A673 (cell line): ENCODE data around the gene CEMIP. TPM values are rescaled to one million over a fixed set of nuclear protein-coding genes. Genes with fewer than 3 reads are reported as not detected.

Experiments
- BruUV-seq: library from RNA; stranded (reverse); fragments of 400-500 nt; replicated peaks from 2 replicates; lab custom pipeline; 2021; lab: Mats Ljungman, UMichigan
- CTCF ChIA-PET: fragments of 300-600 bp; sonication (Branson Sonifier 250); formaldehyde crosslinking; loops from one replicate; lab custom pipeline; 2022; ENCODE audit warnings: antibody characterized with exemption; lab: Charles Lee
- POLR2A ChIA-PET: fragments of 300-600 bp; sonication (Branson Sonifier 250); formaldehyde crosslinking; loops from one replicate; lab custom pipeline; 2022; ENCODE audit warnings: antibody characterized with exemption; ENCODE audit not compliant: low non-redundant PET; lab: Charles Lee
- DNase-seq: peaks from one replicate; pipeline ENCODE4 v3.0.0-alpha.2; 2015; ENCODE audit warnings: low spot score
- H3K27ac ChIP-seq: fragments of 200-600 bp; sonication (generic); 2 replicates; pipeline ENCODE4 v1.5.1; 2016; ENCODE audit warnings: mixed run types, low read depth, mild to moderate bottlenecking, mixed read lengths, antibody characterized with exemption, low read length; ENCODE audit not compliant: poor library complexity, severe bottlenecking
- H3K27me3 ChIP-seq: fragments of 200-600 bp; sonication (generic); replicated peaks from 2 replicates; pipeline ENCODE4 v1.6.1; 2017; ENCODE audit warnings: mixed run types, low read depth, mild to moderate bottlenecking, mixed read lengths, antibody characterized with exemption, low read length; ENCODE audit not compliant: insufficient read depth, poor library complexity
- H3K36me3 ChIP-seq: fragments of 200-600 bp; sonication (generic); 2 replicates; pipeline ENCODE4 v1.6.1; 2016; ENCODE audit warnings: mixed run types, mild to moderate bottlenecking, mixed read lengths, antibody characterized with exemption, low read length; ENCODE audit not compliant: insufficient read depth, poor library complexity, severe bottlenecking
- H3K4me1 ChIP-seq: fragments of 200-600 bp; sonication (generic); 2 replicates; pipeline ENCODE4 v1.6.1; 2017; ENCODE audit warnings: mixed run types, mild to moderate bottlenecking, mixed read lengths, antibody characterized with exemption, low read length; ENCODE audit not compliant: insufficient read depth, poor library complexity, severe bottlenecking
- H3K4me3 ChIP-seq: fragments of 200-600 bp; sonication (generic); 2 replicates; pipeline ENCODE4 v1.5.1; 2016; ENCODE audit warnings: low read depth, mixed run types, mild to moderate bottlenecking, mixed read lengths, low read length; ENCODE audit not compliant: poor library complexity, severe bottlenecking
- H3K9me3 ChIP-seq: fragments of 200-600 bp; sonication (generic); 2 replicates; pipeline ENCODE4 v1.6.1; 2016; ENCODE audit warnings: mixed run types, low read depth, mild to moderate bottlenecking, mixed read lengths, antibody characterized with exemption, low read length; ENCODE audit not compliant: poor library complexity, severe bottlenecking
- EZH2 ChIP-seq: fragments of 200-600 bp; sonication (generic); IDR thresholded peaks from 2 replicates; pipeline ENCODE4 v1.6.1; 2017; ENCODE audit warnings: borderline replicate concordance, low read depth, mild to moderate bottlenecking, mixed read lengths, antibody characterized with exemption, low read length; ENCODE audit not compliant: poor library complexity, severe bottlenecking
- intact Hi-C: fragments of 100-400 bp; cut with micrococcal nuclease; formaldehyde crosslinking; loops from one replicate; pipeline ENCODE4 v1.10.0; 2022; ENCODE audit not compliant: unreplicated experiment
- total RNA-seq: library from RNA; stranded (reverse); gene quantifications from 2 replicates; pipeline ENCODE4 v1.2.3, GENCODE V29; 2021
- TF ChIP-seq, protein P1 (sequence below): fragments of 300-800, 200-600 bp; sonication (generic); conservative IDR thresholded peaks from 2 replicates; pipeline ENCODE4 v1.5.1; 2017; ENCODE audit warnings: low read depth, mild to moderate bottlenecking, antibody characterized with exemption, low read length, moderate library complexity, mixed read lengths

Gene CEMIP
- total RNA-seq, 1 experiment from 2014 or later = not detected

DNA sequence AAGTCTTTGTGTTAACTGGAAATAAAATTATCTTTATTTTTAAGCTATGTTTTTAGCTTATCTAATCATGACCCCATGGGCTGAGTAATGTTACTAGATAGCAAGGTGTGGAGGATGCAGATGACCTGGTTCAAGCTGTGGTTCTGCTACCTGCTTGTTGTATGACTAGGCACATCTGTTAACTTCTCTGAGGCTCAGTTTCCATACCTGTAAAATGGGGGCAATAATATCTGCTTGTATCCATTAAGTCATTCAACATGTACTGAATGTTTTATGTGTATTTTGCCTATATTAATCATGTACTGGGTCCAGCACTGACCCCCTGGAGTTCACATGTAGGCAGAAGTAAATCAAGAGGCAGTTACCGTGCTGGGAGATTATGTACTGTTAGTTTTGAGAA is 51.5 kb downstream of the CEMIP start:
- intact Hi-C loops = no loop called here
- TF ChIP-seq, protein P1, sequence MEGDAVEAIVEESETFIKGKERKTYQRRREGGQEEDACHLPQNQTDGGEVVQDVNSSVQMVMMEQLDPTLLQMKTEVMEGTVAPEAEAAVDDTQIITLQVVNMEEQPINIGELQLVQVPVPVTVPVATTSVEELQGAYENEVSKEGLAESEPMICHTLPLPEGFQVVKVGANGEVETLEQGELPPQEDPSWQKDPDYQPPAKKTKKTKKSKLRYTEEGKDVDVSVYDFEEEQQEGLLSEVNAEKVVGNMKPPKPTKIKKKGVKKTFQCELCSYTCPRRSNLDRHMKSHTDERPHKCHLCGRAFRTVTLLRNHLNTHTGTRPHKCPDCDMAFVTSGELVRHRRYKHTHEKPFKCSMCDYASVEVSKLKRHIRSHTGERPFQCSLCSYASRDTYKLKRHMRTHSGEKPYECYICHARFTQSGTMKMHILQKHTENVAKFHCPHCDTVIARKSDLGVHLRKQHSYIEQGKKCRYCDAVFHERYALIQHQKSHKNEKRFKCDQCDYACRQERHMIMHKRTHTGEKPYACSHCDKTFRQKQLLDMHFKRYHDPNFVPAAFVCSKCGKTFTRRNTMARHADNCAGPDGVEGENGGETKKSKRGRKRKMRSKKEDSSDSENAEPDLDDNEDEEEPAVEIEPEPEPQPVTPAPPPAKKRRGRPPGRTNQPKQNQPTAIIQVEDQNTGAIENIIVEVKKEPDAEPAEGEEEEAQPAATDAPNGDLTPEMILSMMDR = no peak
- no peak for TF ChIP-seq EZH2
- no TSS peak for BruUV-seq
- H3K4me3 ChIP-seq = no peak overlapping the region
- ChIA-PET CTCF (no interaction called here), POLR2A (no interaction called here)
- H3K27ac ChIP-seq = no peak overlapping the region
- no peaks in the 10 kb centered on the region for H3K9me3 ChIP-seq
- DNase-seq = no peak
- no peaks in the 10 kb centered on the region for H3K36me3 ChIP-seq
- H3K4me1 ChIP-seq = no peaks in the 10 kb centered on the region
- no peaks in the 10 kb centered on the region for H3K27me3 ChIP-seq

DNA sequence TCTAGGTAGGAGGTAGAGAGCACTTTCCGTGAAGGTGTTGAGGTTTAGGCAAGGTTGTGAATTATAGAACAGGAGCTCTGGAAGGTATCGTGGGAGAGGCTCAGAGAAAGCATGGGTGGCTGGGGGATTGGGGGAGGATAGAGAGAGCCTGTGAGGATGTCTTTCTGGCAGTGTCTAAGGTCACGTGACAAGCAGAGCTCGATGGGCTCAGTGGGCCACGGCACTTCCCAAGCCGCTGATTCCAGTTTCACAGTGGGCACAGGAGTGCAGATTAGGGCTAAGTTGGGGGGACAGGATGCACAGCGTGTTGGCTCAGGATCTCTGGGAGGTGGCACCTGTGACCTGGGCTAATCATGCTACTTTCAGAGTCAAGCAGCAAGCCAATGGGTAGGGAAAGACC is 52.0 kb downstream of the CEMIP start:
- POLR2A ChIA-PET = no interaction called here
- H3K36me3 ChIP-seq = no peaks in the 10 kb centered on the region
- no peaks in the 10 kb centered on the region for H3K9me3 ChIP-seq
- no peak for TF ChIP-seq EZH2
- TF ChIP-seq, protein P1 = no peak
- BruUV-seq = no TSS peak
- no peak for DNase-seq
- CTCF ChIA-PET = interaction anchor here (0.8 kb wide), 1 partner anchor 264 kb away, joined by 3 read pairs; no protein-coding TSS in a partner anchor
- no peak overlapping the region for H3K4me3 ChIP-seq
- H3K27me3 ChIP-seq = no peaks in the 10 kb centered on the region
- no peaks in the 10 kb centered on the region for H3K4me1 ChIP-seq
- H3K27ac ChIP-seq = no peak overlapping the region
- intact Hi-C loops = no loop called here

DNA sequence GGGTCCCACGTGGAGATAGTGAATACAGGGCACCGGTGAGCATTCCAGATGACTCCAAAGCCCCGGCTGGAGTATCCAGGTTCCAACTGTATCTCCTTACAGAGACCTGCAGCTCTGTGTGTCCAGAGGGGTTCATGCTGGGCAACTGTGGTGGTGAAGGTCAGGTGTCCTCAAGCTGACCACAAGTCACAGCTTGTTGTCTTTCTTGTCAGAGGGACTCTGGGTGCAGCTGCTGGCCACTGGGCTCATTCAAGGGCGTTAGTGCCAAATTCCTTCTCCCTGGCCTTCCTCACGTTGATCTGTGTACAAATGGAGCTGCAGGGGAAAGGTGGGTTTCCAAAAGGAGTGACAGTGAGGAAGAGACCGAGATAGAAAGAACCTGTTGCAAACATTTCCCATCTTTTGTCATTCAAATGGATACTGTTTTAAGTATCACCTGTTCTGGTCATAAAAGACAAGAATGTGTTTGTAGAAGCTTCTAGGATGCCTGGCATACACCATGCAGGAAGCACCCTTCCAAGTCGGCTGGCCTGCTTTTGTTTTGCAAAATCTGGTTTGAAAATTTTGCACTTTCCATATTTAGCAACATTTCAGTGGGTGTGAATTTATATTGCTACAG is 52.5 kb downstream of the CEMIP start:
- no peak overlapping the region for H3K4me3 ChIP-seq
- BruUV-seq = no TSS peak
- TF ChIP-seq EZH2 = no peak
- TF ChIP-seq, protein P1 = no peak
- no peaks in the 10 kb centered on the region for H3K9me3 ChIP-seq
- no peaks in the 10 kb centered on the region for H3K36me3 ChIP-seq
- intact Hi-C loops = no loop called here
- no peaks in the 10 kb centered on the region for H3K4me1 ChIP-seq
- ChIA-PET POLR2A (no interaction called here), CTCF (interaction anchor here (0.8 kb wide), 1 partner anchor 264 kb away, joined by 3 read pairs; no protein-coding TSS in a partner anchor)
- H3K27me3 ChIP-seq = no peaks in the 10 kb centered on the region
- no peak overlapping the region for H3K27ac ChIP-seq
- DNase-seq = no peak
